ENCODE measurements around the gene EBP. TPM values are rescaled to one million over a fixed set of nuclear protein-coding genes. Genes with fewer than 3 reads are reported as not detected.

EBP gene
- total RNA-seq, 3 donors from 2014 or later, result 20.3 to 22.0 (median 20.6) TPM

DNA sequence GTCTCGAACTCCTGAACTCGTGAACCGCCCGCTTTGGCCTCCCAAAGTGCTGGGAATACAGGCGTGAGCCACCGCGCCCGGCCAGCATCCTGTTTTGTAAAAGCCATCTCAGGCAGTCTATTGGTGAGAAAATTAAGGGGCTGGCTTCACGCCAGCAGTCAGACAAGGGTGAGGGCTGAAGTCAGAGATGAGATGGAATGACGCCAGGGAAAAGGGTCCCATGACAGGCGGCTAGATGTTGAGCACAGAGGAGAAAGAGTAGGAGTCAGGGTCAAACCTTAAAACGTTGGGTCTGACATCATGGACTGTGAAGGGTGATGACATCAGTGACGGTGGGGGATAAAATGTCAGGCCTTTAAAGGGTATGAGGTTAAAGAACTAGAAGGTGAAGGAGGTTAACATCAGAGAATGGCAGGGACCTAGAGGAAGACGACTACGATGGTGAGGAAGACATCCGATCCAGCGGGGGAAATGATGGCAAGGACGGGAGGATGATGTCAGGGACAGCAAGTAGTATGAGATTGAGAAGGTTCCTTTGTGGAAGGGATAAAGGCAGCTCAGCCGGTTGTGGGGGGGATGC lies 52.2 kb downstream of the EBP start:
- H3K27ac ChIP-seq, result peak overlapping the region; percentile 97 to 98
- H3K4me1 ChIP-seq, result no peaks in the 10 kb centered on the region
- intact Hi-C loops (cut with DNase I; ENCODE audit: low total_unique reads), result no loop called here

GRCh38 chrX:48574270-48575266 lies 53.0 kb downstream of the EBP start, which contains the start of gene RBM3:
RBM3 (plus strand) TSS chrX:48574484; CDS start chrX:48575181, 697 bp downstream.
- H3K4me3 ChIP-seq, result peak within 1 kb of the TSS; percentile 67 to 82 (median 68)
- intact Hi-C loops (cut with DNase I; ENCODE audit: low total_unique reads), result no loop called here
- no peaks in the 10 kb centered on the region for H3K4me1 ChIP-seq
- TF ChIP-seq POLR2AphosphoS5 (IDR thresholded peaks at IDR 0.05) (peak; percentile 93 to 96 (median 93)), POLR2A (IDR thresholded peaks at IDR 0.05) (peak; percentile 80)
- TF ChIP-seq, protein P1, sequence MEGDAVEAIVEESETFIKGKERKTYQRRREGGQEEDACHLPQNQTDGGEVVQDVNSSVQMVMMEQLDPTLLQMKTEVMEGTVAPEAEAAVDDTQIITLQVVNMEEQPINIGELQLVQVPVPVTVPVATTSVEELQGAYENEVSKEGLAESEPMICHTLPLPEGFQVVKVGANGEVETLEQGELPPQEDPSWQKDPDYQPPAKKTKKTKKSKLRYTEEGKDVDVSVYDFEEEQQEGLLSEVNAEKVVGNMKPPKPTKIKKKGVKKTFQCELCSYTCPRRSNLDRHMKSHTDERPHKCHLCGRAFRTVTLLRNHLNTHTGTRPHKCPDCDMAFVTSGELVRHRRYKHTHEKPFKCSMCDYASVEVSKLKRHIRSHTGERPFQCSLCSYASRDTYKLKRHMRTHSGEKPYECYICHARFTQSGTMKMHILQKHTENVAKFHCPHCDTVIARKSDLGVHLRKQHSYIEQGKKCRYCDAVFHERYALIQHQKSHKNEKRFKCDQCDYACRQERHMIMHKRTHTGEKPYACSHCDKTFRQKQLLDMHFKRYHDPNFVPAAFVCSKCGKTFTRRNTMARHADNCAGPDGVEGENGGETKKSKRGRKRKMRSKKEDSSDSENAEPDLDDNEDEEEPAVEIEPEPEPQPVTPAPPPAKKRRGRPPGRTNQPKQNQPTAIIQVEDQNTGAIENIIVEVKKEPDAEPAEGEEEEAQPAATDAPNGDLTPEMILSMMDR (IDR thresholded peaks at IDR 0.05), result peak in 2 of 3 donors; percentile 43 to 58
- no peaks in the 10 kb centered on the region for H3K9me3 ChIP-seq
- H3K36me3 ChIP-seq, result no peaks in the 10 kb centered on the region
- DNase-seq (ENCODE audit: low spot score in 2 of 2), result peak; percentile 92 to 93
- H3K27ac ChIP-seq, result peak within 1 kb of the TSS; percentile 97 to 98
- H3K27me3 ChIP-seq, result peaks cover 0 to 7% of the 10 kb centered on the region in 2 donors

More for the DNA sequence above, 52.2 kb downstream of the EBP start:
- Histone ChIP-seq H3K9me3 (no peaks in the 10 kb centered on the region), H3K36me3 (no peaks in the 10 kb centered on the region), H3K4me3 (peak overlapping the region; percentile 67 to 82 (median 68)), H3K27me3 (peaks cover 0 to 7% of the 10 kb centered on the region in 2 donors)
- DNase-seq (ENCODE audit: low spot score in 2 of 2), result peak in 1 of 2 donors; percentile 28
- no peak for TF ChIP-seq POLR2A (IDR thresholded peaks at IDR 0.05)
- TF ChIP-seq POLR2AphosphoS5 (IDR thresholded peaks at IDR 0.05), result no peak
- TF ChIP-seq, protein P1 (IDR thresholded peaks at IDR 0.05), result no peak

DNA sequence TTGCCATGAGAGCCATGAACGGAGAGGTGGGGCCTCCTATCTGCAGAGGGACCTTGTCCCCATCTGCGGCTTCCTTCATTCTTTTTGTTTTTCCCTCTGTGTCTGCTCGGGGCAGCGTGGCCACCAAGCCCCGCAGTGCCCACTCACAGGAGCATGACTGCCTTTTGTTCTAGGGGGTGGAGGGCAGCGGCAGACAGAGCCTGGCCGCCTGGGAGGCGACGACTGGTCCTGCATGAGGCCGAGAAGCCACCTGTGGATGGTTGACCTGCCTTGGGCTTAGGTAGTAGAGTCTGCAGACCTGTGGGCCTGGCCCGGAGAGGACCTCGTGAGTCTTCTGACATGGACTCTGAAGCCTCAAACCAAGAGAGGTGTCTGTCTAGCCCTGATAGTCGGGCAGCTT lies 54.0 kb downstream of the EBP start:
- Histone ChIP-seq H3K4me1 (no peaks in the 10 kb centered on the region), H3K9me3 (no peaks in the 10 kb centered on the region), H3K27me3 (peaks cover 0 to 7% of the 10 kb centered on the region in 2 donors), H3K27ac (peak overlapping the region; percentile 97 to 98), H3K36me3 (no peaks in the 10 kb centered on the region), H3K4me3 (peak overlapping the region; percentile 67 to 82 (median 68))
- DNase-seq (ENCODE audit: low spot score in 2 of 2), result no peak
- intact Hi-C loops (cut with DNase I; ENCODE audit: low total_unique reads), result no loop called here
- TF ChIP-seq, protein P1 (IDR thresholded peaks at IDR 0.05), result no peak
- no peak for TF ChIP-seq POLR2AphosphoS5 (IDR thresholded peaks at IDR 0.05)
- no peak for TF ChIP-seq POLR2A (IDR thresholded peaks at IDR 0.05)

- Histone ChIP-seq H3K27ac (peak overlapping the region; percentile 97 to 98), H3K36me3 (no peaks in the 10 kb centered on the region), H3K27me3 (peaks cover 0 to 7% of the 10 kb centered on the region in 2 donors), H3K9me3 (no peaks in the 10 kb centered on the region), H3K4me1 (no peaks in the 10 kb centered on the region), H3K4me3 (peak overlapping the region; percentile 67 to 82 (median 68))
- intact Hi-C loops (cut with DNase I; ENCODE audit: low total_unique reads), result no loop called here
- TF ChIP-seq POLR2AphosphoS5 (IDR thresholded peaks at IDR 0.05) (no peak), POLR2A (IDR thresholded peaks at IDR 0.05) (no peak)
- TF ChIP-seq, protein P1 (IDR thresholded peaks at IDR 0.05), result no peak
- no peak for DNase-seq (ENCODE audit: low spot score in 2 of 2)
Measured at GRCh38 chrX:48576108-48576507, 54.5 kb downstream of the EBP start.

Other genes with a start within 250 kb of the EBP start
- not detected for gene SSX3, start 165.1 kb upstream of the EBP start, total RNA-seq
- gene SSX4, start 138.3 kb upstream of the EBP start, total RNA-seq, result not detected
- gene SSX4B, start 109.8 kb upstream of the EBP start, total RNA-seq, result not detected
- 10 to 100 TPM in 1 of 3 donors, 1 to 10 TPM in 1, under 1 TPM in 1; 0.96 to 12.1 (median 3.8) TPM for gene SLC38A5, start 51.5 kb upstream of the EBP start, total RNA-seq
- gene FTSJ1, start 45.6 kb upstream of the EBP start, total RNA-seq, result 10 to 100 TPM; 31.8 to 55.4 (median 34.8) TPM
- 10 to 100 TPM; 12.1 to 22.1 (median 17.0) TPM for gene PORCN, start 12.8 kb upstream of the EBP start, total RNA-seq
- gene TBC1D25, start 17.9 kb downstream of the EBP start, total RNA-seq, result 10 to 100 TPM; 11.3 to 13.0 (median 12.5) TPM
- gene RBM3, start 52.7 kb downstream of the EBP start, total RNA-seq, result 100 to 1,000 TPM; 152 to 328 (median 213) TPM
- 100 to 1,000 TPM in 1 of 3 donors, 10 to 100 TPM in 2; 97.2 to 113 (median 97.7) TPM for gene WDR13, start 75.7 kb downstream of the EBP start, total RNA-seq
- 10 to 100 TPM in 1 of 3 donors, 1 to 10 TPM in 2; 2.3 to 12.5 (median 6.0) TPM for gene WAS, start 162.0 kb downstream of the EBP start, total RNA-seq
- gene SUV39H1, start 174.9 kb downstream of the EBP start, total RNA-seq, result 1 to 10 TPM; 3.6 to 7.0 (median 5.3) TPM
- under 1 TPM in 1 of 3 donors, not detected in 2; 0.66 TPM for gene GLOD5, start 239.9 kb downstream of the EBP start, total RNA-seq

Data from breast epithelium (tissue), 4 donors.